Activated CD8-positive, alpha-beta T cell treated with anti-CD3 and anti-CD28 coated beads for 36 hours (primary cell): ENCODE measurements around the gene ZKSCAN1. TPM values are rescaled to one million over a fixed set of nuclear protein-coding genes. Genes with fewer than 3 reads are reported as not detected.

Experiments
- ATAC-seq: fragments of 200-7000 bp; cut with Tn5 transposase; one replicate; pipeline ENCODE4 v1.10.0; 2021; ENCODE audit warnings: mild to moderate bottlenecking, moderate library complexity
- CTCF ChIA-PET: fragments of 350-600 bp; sonication (Branson Sonifier 250); formaldehyde crosslinking; loops from one replicate; lab custom pipeline; 2021; ENCODE audit warnings: antibody characterized with exemption; lab: Charles Lee
- POLR2A ChIA-PET: fragments of 350-600 bp; sonication (Branson Sonifier 250); formaldehyde crosslinking; loops from one replicate; lab custom pipeline; 2021; ENCODE audit warnings: antibody characterized with exemption; lab: Charles Lee
- DNase-seq: peaks from one replicate; pipeline ENCODE4 v3.0.0-alpha.2; 2020
- H3K27ac Mint-ChIP-seq: one replicate; pipeline ENCODE4 v1.8.0; 2021; ENCODE audit warnings: mild to moderate bottlenecking, mixed read lengths
- H3K27me3 Mint-ChIP-seq: one replicate; pipeline ENCODE4 v1.8.0; 2021; ENCODE audit warnings: mixed read lengths
- H3K36me3 Mint-ChIP-seq: one replicate; pipeline ENCODE4 v1.8.0; 2021; ENCODE audit warnings: low read depth, mixed read lengths
- H3K4me1 Mint-ChIP-seq: one replicate; pipeline ENCODE4 v1.8.0; 2021; ENCODE audit warnings: low read depth, mixed read lengths
- H3K4me3 Mint-ChIP-seq: one replicate; pipeline ENCODE4 v1.8.0; 2021; ENCODE audit warnings: mild to moderate bottlenecking, moderate library complexity, mixed read lengths
- H3K9me3 Mint-ChIP-seq: one replicate; pipeline ENCODE4 v1.8.0; 2021; ENCODE audit warnings: mixed read lengths
- CTCF ChIP-seq: fragments of 200-600 bp; IDR thresholded peaks from one replicate; pipeline ENCODE4 v1.8.0; 2022; ENCODE audit warnings: antibody characterized with exemption, mild to moderate bottlenecking
- intact Hi-C: fragments of 100-400 bp; cut with micrococcal nuclease; formaldehyde crosslinking; loops from one replicate; pipeline ENCODE4 v1.10.0; 2022
- total RNA-seq, 2 experiments: library from RNA; stranded (reverse); gene quantifications; one replicate each; pipeline ENCODE4 v1.2.3, GENCODE V29; 2021

The ZKSCAN1 gene
- total RNA-seq, 2 experiments from 2014 or later, result 41.9 to 47.3 TPM

GRCh38 chr7:100065452-100066186, 50.2 kb downstream of the ZKSCAN1 start:
- Mint-ChIP-seq H3K4me1 (no peaks in the 10 kb centered on the region), H3K4me3 (no peak overlapping the region), H3K36me3 (peaks cover 36% of the 10 kb centered on the region), H3K9me3 (peaks cover 5% of the 10 kb centered on the region), H3K27me3 (no peaks in the 10 kb centered on the region), H3K27ac (no peak overlapping the region)
- intact Hi-C loops, result no loop called here
- POLR2A ChIA-PET, result interaction anchor here (1.2 kb wide), 1 partner anchor 10 kb away, joined by 5 read pairs; no protein-coding TSS in a partner anchor
- TF ChIP-seq CTCF, result no peak
- ATAC-seq (no peak), DNase-seq (no peak)
- CTCF ChIA-PET, result no interaction called here

- ATAC-seq, result no peak
- TF ChIP-seq CTCF, result no peak
- no peak for DNase-seq
- Mint-ChIP-seq H3K36me3 (peaks cover 45% of the 10 kb centered on the region), H3K4me3 (no peak overlapping the region), H3K9me3 (peaks cover 19% of the 10 kb centered on the region), H3K27me3 (no peaks in the 10 kb centered on the region), H3K27ac (no peak overlapping the region), H3K4me1 (no peaks in the 10 kb centered on the region)
- CTCF ChIA-PET, result interaction anchor here (1.2 kb wide), 2 partner anchors 14 to 66 kb away, joined by 3 read pairs; no protein-coding TSS in a partner anchor
- intact Hi-C loops, result no loop called here
- POLR2A ChIA-PET, result no interaction called here
These were observed 51.6 kb downstream of the ZKSCAN1 start for GRCh38 chr7:100066953-100067352.

- ATAC-seq, result no peak
- Mint-ChIP-seq H3K9me3 (peaks cover 29% of the 10 kb centered on the region), H3K4me3 (no peak overlapping the region)
These were observed 54.6 kb downstream of the ZKSCAN1 start for GRCh38 chr7:100069991-100070390.

GRCh38 chr7:100071018-100071723, 55.8 kb downstream of the ZKSCAN1 start:
- POLR2A ChIA-PET, result interaction anchor here (0.6 to 2.3 kb wide), 7 partner anchors 9 to 217 kb away, joined by 3 to 10 read pairs (median 4); partner anchors contain the start of gene ZSCAN21
- intact Hi-C loops, result no loop called here
- DNase-seq (no peak), ATAC-seq (no peak)
- Mint-ChIP-seq H3K4me3 (no peak overlapping the region), H3K27ac (no peak overlapping the region), H3K27me3 (no peaks in the 10 kb centered on the region), H3K9me3 (peaks cover 29% of the 10 kb centered on the region), H3K4me1 (no peaks in the 10 kb centered on the region), H3K36me3 (peaks cover 79% of the 10 kb centered on the region)
- TF ChIP-seq CTCF, result no peak
- CTCF ChIA-PET, result interaction anchor here (0.7 to 1.9 kb wide), 7 partner anchors 10 to 158 kb away, joined by 3 to 5 read pairs (median 3); partner anchors contain the start of gene AP4M1

More at GRCh38 chr7:100069991-100070390, 54.6 kb downstream of the ZKSCAN1 start:
- CTCF ChIA-PET, result interaction anchor here (0.9 to 1.9 kb wide), 3 partner anchors 11 to 156 kb away, joined by 3 to 5 read pairs (median 3); no protein-coding TSS in a partner anchor
- intact Hi-C loops, result no loop called here
- no peaks in the 10 kb centered on the region for H3K27me3 Mint-ChIP-seq
- no peak for TF ChIP-seq CTCF
- H3K36me3 Mint-ChIP-seq, result peaks cover 68% of the 10 kb centered on the region
- POLR2A ChIA-PET, result interaction anchor here (0.8 to 2.3 kb wide), 2 partner anchors 20 to 22 kb away, joined by 3 to 10 read pairs; partner anchors contain the start of gene ZSCAN21
- DNase-seq, result no peak
- no peak overlapping the region for H3K27ac Mint-ChIP-seq
- H3K4me1 Mint-ChIP-seq, result no peaks in the 10 kb centered on the region
